Heart right ventricle (tissue), 16 donors: ENCODE data around the gene PODXL2. TPM values are rescaled to one million over a fixed set of nuclear protein-coding genes. Genes with fewer than 3 reads are reported as not detected.
A peak's percentile ranks its signal among the peaks of the same experiment; 100 is the strongest.

Experiments
- ATAC-seq, 8 donors: fragments of 200-7000 bp; cut with Tn5 transposase; one replicate each; pipeline ENCODE4 v1.9.1; 2020; ENCODE audit warnings: mild to moderate bottlenecking in 8 of 8, moderate library complexity in 8 of 8, moderate number of reproducible peaks in 1 of 8
- DNase-seq, 2 donors: peaks; one replicate each; pipeline ENCODE4 v3.0.0-alpha.2; 2020
- H3K27ac ChIP-seq, 10 donors: fragments of 200-600 bp; sonication (generic) in 2 of 10; one replicate each; pipeline versions ENCODE4 v1.5.0 to v1.8.0; 2020 to 2022; ENCODE audit warnings: mild to moderate bottlenecking in 3 of 10
- H3K27me3 ChIP-seq, 7 donors: fragments of 200-600 bp; one replicate each; pipeline ENCODE4 v1.8.0; 2021 to 2022; ENCODE audit warnings: mild to moderate bottlenecking in 2 of 7
- H3K36me3 ChIP-seq, 9 donors: fragments of 200-600 bp; sonication (generic) in 1 of 9; one replicate each; pipeline versions ENCODE4 v1.5.0 to v1.8.0; 2020 to 2022; ENCODE audit warnings: mild to moderate bottlenecking in 2 of 9
- H3K4me1 ChIP-seq, 9 donors: fragments of 200-600 bp; sonication (generic) in 1 of 9; one replicate each; pipeline versions ENCODE4 v1.5.0 to v1.8.0; 2020 to 2022; ENCODE audit warnings: mild to moderate bottlenecking in 4 of 9
- H3K4me3 ChIP-seq, 10 donors: fragments of 200-600 bp; sonication (generic) in 2 of 10; one replicate each; pipeline versions ENCODE4 v1.5.0 to v1.8.0; 2020 to 2022; ENCODE audit warnings: mild to moderate bottlenecking in 7 of 10, moderate library complexity in 2 of 10
- H3K9me3 ChIP-seq, 11 donors: fragments of 200-600 bp in 10 of 11; sonication (generic) in 2 of 11; one replicate each; pipeline versions ENCODE4 v1.5.0 to v1.8.0; 2013 to 2022; ENCODE audit warnings: mild to moderate bottlenecking in 2 of 11, control low read depth in 1 of 11, moderate library complexity in 1 of 11
- WGBS, 2 donors: extraction: QIAGEN DNeasy Blood & Tissue Kit; methylation state at CpG; one replicate each; pipeline ENCODE4 v1.1.7; 2013; ENCODE audit warnings: inconsistent platforms in 1 of 2; 5-methylcytosine and 5-hydroxymethylcytosine counted together
- intact Hi-C, 10 donors: fragments of 100-400 bp; cut with DNase I; formaldehyde crosslinking; loops; one replicate each; pipeline versions ENCODE4 v1.11.1 to v1.14.2; 2022
- polyA plus RNA-seq, 2 donors: library from polyadenylated mRNA; stranded (reverse); fragments of 200-250 nt; gene quantifications; one replicate each; pipeline ENCODE4 v1.2.3, GENCODE V29; 2013
- total RNA-seq, 10 donors: library from RNA; stranded (reverse); fragmentation: NEBNext Ultra II Directional in 3 of 10; extraction: Animal tissue kit (Norgen Biotek cat#: 25700) in 3 of 10; gene quantifications; one replicate each; pipeline versions ENCODE4 v1.2.1 to v1.2.4, GENCODE V29; 2021 to 2023
- TF ChIP-seq, protein P1 (sequence below), 9 donors: fragments of 200-600 bp; sonication (generic) in 2 of 9; IDR thresholded peaks; one replicate each; pipeline versions ENCODE4 v1.5.0 to v1.8.0; 2021 to 2022; ENCODE audit warnings: antibody characterized with exemption in 9 of 9, mild to moderate bottlenecking in 5 of 9, moderate library complexity in 1 of 9
- donor health status: Arrhythmogenic right ventricular cardiomyopathy.
- donor health status: ischemic (EF 13 %, LVEDD 7.1; RV severe dilation, severe dysfunction).
- donor health status: healthy with polysubstance abuse.
- donor health status: DM: no; HTN: yes; CAD: no.
- donor health status: DM: no; HTN: no; CAD: no.
- donor health status: ischemic (EF 25% LVEDD 6.9; RV normal size, moderate dysfunction).
- donor health status: ischemic (EF 25% LVEDD 5.7; RV mildly dilated, moderate dysfunction).
- donor health status: healthy.
- donor health status: DM: yes; HTN: yes; CAD: no.
- donor health status: Ischemic cardiomyopathy.
- donor health status: ischemic (EF 35%, LVEDD 5.7; RV mildly dilated, moderate dysfunction).
- donor health status: nonischemic (EF 11% LVEDD 7.7; RV severe dilation, severe dysfunction).
- donor health status: DM: yes; HTN: yes; CAD: no.
- donor health status: PGD.
- donor health status: ischemic (EF 29% LVEDD 5.4; RV normal size, mild dysfunction).
- donor health status: nonischemic (EF 23%, LVEDD 6.1; RV moderate dilation, normal function).

PODXL2 gene
- total and polyA plus RNA-seq, 12 donors: 0.42 to 4.0 (median 1.5) TPM

DNA sequence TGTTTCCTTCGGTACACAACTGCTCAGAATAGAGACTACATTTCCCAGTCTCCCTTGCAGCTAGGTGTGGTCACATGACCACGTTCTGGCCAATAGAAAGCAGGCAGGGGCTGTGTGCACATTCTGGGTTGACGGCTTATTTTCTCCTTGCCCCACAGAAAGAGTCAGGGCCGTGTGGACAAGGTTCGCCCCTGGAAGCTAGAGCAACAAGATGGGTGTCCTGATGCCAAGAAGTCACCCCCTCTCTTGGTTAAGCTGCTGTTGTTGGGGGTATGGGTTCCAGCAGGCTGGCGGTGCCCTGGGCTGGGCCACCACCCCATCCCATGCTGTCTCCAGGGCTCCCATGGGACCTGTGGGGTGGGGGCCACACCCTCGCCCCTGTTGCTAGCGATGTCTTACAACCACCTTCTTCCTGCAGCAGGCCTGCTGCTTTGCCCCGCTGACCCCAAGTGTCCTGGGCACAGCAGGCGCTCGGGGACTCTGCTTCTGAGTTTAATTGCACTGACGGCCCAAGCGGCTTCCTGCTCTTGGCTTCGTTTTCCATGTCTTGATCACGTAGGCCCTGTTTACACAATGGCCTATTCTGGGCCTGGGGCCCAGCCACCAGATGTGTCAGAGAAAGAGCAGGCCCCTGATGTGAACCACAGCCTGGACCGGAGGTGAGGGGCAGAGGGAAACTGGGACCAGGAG lies 68.7 kb downstream of the PODXL2 start:
- TF ChIP-seq, protein P1, sequence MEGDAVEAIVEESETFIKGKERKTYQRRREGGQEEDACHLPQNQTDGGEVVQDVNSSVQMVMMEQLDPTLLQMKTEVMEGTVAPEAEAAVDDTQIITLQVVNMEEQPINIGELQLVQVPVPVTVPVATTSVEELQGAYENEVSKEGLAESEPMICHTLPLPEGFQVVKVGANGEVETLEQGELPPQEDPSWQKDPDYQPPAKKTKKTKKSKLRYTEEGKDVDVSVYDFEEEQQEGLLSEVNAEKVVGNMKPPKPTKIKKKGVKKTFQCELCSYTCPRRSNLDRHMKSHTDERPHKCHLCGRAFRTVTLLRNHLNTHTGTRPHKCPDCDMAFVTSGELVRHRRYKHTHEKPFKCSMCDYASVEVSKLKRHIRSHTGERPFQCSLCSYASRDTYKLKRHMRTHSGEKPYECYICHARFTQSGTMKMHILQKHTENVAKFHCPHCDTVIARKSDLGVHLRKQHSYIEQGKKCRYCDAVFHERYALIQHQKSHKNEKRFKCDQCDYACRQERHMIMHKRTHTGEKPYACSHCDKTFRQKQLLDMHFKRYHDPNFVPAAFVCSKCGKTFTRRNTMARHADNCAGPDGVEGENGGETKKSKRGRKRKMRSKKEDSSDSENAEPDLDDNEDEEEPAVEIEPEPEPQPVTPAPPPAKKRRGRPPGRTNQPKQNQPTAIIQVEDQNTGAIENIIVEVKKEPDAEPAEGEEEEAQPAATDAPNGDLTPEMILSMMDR (IDR thresholded peaks at IDR 0.05): no peak
- peak overlapping the region; percentile 89 to 99 (median 95) for H3K27ac ChIP-seq
- H3K27me3 ChIP-seq: no peaks in the 10 kb centered on the region
- intact Hi-C loops: loop anchor here in 9 of 10 donors (1.0 to 10.0 kb wide), 12 partner anchors 49 to 277 kb away; partner anchors contain the start of gene MGLL (in 5 of the 9)
- peaks cover 0 to 34% (median 8%) of the 10 kb centered on the region in 9 donors for H3K36me3 ChIP-seq
- DNase-seq (peak; percentile 83 to 90), ATAC-seq (peak; percentile 70 to 78 (median 75))
- no peaks in the 10 kb centered on the region for H3K9me3 ChIP-seq
- 24% methylated on average over 16 of the region's 16 CpGs for WGBS, 2 donors
- peak overlapping the region in 3 of 10 donors; percentile 23 to 29 (median 25) for H3K4me3 ChIP-seq
- H3K4me1 ChIP-seq: peaks cover 55 to 86% (median 65%) of the 10 kb centered on the region in 9 donors

DNA sequence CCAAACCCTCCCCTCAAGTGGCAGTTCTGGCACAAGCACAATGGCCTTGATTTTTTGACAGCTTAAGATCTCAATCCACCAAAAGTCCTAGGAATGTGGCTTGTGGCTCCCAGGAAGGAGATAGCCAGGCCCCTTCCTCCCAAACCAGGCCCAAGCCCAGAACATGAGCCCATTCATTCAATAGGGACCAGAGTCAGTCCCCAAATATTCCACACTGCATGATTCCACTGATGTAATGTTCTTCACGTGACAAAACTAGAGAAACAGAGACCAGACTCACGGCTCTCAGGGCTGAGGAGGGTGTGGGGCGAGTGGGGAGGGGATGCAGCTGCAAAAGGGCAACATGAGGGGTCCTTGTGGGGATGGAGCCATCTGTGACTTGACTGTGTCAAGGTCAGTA lies 69.3 kb downstream of the PODXL2 start:
- Histone ChIP-seq H3K9me3 (no peaks in the 10 kb centered on the region), H3K27me3 (no peaks in the 10 kb centered on the region), H3K36me3 (peaks cover 0 to 28% (median 5%) of the 10 kb centered on the region in 9 donors), H3K4me3 (no peak overlapping the region), H3K4me1 (peaks cover 55 to 91% (median 71%) of the 10 kb centered on the region in 9 donors), H3K27ac (peak overlapping the region; percentile 89 to 99 (median 95))
- no peak for DNase-seq
- TF ChIP-seq, protein P1 (IDR thresholded peaks at IDR 0.05): no peak
- intact Hi-C loops: loop anchor here in 8 of 10 donors (1.0 to 10.0 kb wide), 9 partner anchors 49 to 277 kb away; partner anchors contain the start of gene MGLL (in 4 of the 8)
- ATAC-seq: peak in 2 of 8 donors; percentile 1 to 9
- WGBS, 2 donors: 43 to 58% methylated on average over 3 of the region's 3 CpGs

DNA sequence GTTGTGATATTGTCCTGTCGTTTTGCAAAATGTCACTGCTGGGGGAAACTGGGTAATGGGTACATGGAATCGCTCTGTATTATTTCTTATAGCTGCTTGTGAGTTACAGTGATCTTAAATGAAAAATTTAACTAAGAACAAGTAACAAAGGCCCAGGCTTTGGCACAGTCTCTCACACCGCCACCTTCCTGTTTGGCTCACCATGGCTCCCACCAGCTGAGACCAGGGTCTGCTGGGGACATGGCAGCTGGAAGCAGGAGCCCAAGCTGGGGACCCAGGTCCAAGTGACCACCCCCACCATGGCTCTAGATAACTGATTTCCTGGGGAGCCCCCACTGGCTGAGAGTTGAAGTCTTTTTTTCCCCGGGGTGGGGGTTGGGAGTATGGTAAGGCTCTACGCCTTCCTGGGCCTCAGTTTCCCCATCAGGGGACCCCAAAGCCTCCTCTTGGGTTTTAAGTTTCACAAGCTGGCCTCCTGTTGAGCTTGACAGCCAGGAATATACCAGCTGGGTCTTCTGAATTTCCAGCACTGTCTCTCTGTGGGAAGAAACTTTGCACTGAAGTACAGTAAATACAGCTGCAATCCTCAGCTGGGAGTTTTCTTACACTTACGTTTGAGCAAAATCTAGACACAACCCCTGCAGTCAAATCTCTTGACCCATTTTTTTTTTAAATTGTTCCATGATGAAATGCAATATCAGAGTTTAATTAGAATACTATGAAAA lies 69.9 kb downstream of the PODXL2 start:
- intact Hi-C loops: loop anchor here in 8 of 10 donors (1.0 to 10.0 kb wide), 9 partner anchors 48 to 276 kb away; partner anchors contain the start of gene MGLL (in 4 of the 8)
- no peaks in the 10 kb centered on the region for H3K27me3 ChIP-seq
- H3K4me1 ChIP-seq: peaks cover 55 to 94% (median 75%) of the 10 kb centered on the region in 9 donors
- H3K27ac ChIP-seq: peak overlapping the region; percentile 89 to 99 (median 95)
- 52 to 67% methylated on average over 6 of the region's 6 CpGs for WGBS, 2 donors
- H3K36me3 ChIP-seq: peaks cover 0 to 22% (median 0%) of the 10 kb centered on the region in 9 donors
- no peak for ATAC-seq
- TF ChIP-seq, protein P1 (IDR thresholded peaks at IDR 0.05): no peak
- H3K9me3 ChIP-seq: peaks cover 0 to 2% (median 0%) of the 10 kb centered on the region in 11 donors
- H3K4me3 ChIP-seq: peak overlapping the region in 1 of 10 donors; percentile 13
- DNase-seq: no peak
